Measurements from ENCODE around the gene ANKRD13D. TPM values are rescaled to one million over a fixed set of nuclear protein-coding genes. Genes with fewer than 3 reads are reported as not detected.

ANKRD13D gene
- polyA plus RNA-seq, 1 donor = 35.5 TPM

Other genes starting within 250 kb of the ANKRD13D start
- gene RHOD, start 232.5 kb upstream of the ANKRD13D start, polyA plus RNA-seq (ENCODE audit: insufficient read length) = 8.0 TPM
- gene KDM2A, start 170.0 kb upstream of the ANKRD13D start, polyA plus RNA-seq (ENCODE audit: insufficient read length) = 87.2 TPM
- 52.4 TPM for gene GRK2, start 22.8 kb upstream of the ANKRD13D start, polyA plus RNA-seq (ENCODE audit: insufficient read length)
- gene SSH3, start 14.2 kb downstream of the ANKRD13D start, polyA plus RNA-seq (ENCODE audit: insufficient read length) = 22.8 TPM
- 25.2 TPM for gene POLD4, start 64.2 kb downstream of the ANKRD13D start, polyA plus RNA-seq (ENCODE audit: insufficient read length)
- gene CLCF1, start 84.3 kb downstream of the ANKRD13D start, polyA plus RNA-seq (ENCODE audit: insufficient read length) = 7.0 TPM
- 29.6 TPM for gene RAD9A, start 102.7 kb downstream of the ANKRD13D start, polyA plus RNA-seq (ENCODE audit: insufficient read length)
- gene PPP1CA, start 112.6 kb downstream of the ANKRD13D start, polyA plus RNA-seq (ENCODE audit: insufficient read length) = 154 TPM
- gene TBC1D10C, start 114.8 kb downstream of the ANKRD13D start, polyA plus RNA-seq (ENCODE audit: insufficient read length) = 8.2 TPM
- gene CARNS1, start 126.4 kb downstream of the ANKRD13D start, polyA plus RNA-seq (ENCODE audit: insufficient read length) = 4.4 TPM
- 40.4 TPM for gene RPS6KB2, start 139.2 kb downstream of the ANKRD13D start, polyA plus RNA-seq (ENCODE audit: insufficient read length)
- gene PTPRCAP, start 148.4 kb downstream of the ANKRD13D start, polyA plus RNA-seq (ENCODE audit: insufficient read length) = 2.6 TPM
- gene CORO1B, start 154.2 kb downstream of the ANKRD13D start, polyA plus RNA-seq (ENCODE audit: insufficient read length) = 55.3 TPM
- gene GPR152, start 163.4 kb downstream of the ANKRD13D start, polyA plus RNA-seq (ENCODE audit: insufficient read length) = not detected
- gene CABP4, start 166.1 kb downstream of the ANKRD13D start, polyA plus RNA-seq (ENCODE audit: insufficient read length) = 1.0 TPM
- gene TMEM134, start 179.9 kb downstream of the ANKRD13D start, polyA plus RNA-seq (ENCODE audit: insufficient read length) = 39.4 TPM
- 51.8 TPM for gene AIP, start 193.7 kb downstream of the ANKRD13D start, polyA plus RNA-seq (ENCODE audit: insufficient read length)
- 28.6 TPM for gene PITPNM1, start 216.1 kb downstream of the ANKRD13D start, polyA plus RNA-seq (ENCODE audit: insufficient read length)
- gene CDK2AP2, start 218.9 kb downstream of the ANKRD13D start, polyA plus RNA-seq (ENCODE audit: insufficient read length) = 32.8 TPM
- 0.35 TPM for gene CABP2, start 234.1 kb downstream of the ANKRD13D start, polyA plus RNA-seq (ENCODE audit: insufficient read length)

Data from left kidney (tissue), 1 donor.